Tibial artery (tissue), 4 donors: ENCODE data around the gene ARHGAP29.
"Not testable (repeated sequence)": the region's sequence is repeated elsewhere in the genome, so short reads cannot be mapped to it uniquely, and the experiment has no call there.

Experiments
- DNase-seq, 2 donors: peaks; one replicate each; pipeline ENCODE4 v3.0.0-alpha.2; 2019
- H3K27ac ChIP-seq, 2 donors: fragments of 200-600 bp; sonication (generic) in 1 of 2; 1 replicate in 1 of 2; 2 replicates in 1 of 2; pipeline ENCODE4 v1.5.1; 2018 to 2019; ENCODE audit warnings: mild to moderate bottlenecking in 1 of 2
- H3K27me3 ChIP-seq, 2 donors: fragments of 200-600 bp; sonication (generic) in 1 of 2; one replicate each; pipeline versions ENCODE4 v1.5.1 to v1.6.0; 2016 to 2019
- H3K36me3 ChIP-seq, 3 donors: fragments of 200-600 bp; sonication (generic) in 2 of 3; one replicate each; pipeline ENCODE4 v1.5.1; 2016 to 2019; ENCODE audit warnings: mild to moderate bottlenecking in 2 of 3
- H3K4me1 ChIP-seq, 4 donors: fragments of 200-600 bp; sonication (generic) in 2 of 4; 1 replicate in 3 of 4; 2 replicates in 1 of 4; pipeline ENCODE4 v1.5.1; 2016 to 2019
- H3K4me3 ChIP-seq, 2 donors: fragments of 200-600 bp; sonication (generic) in 1 of 2; 1 replicate in 1 of 2; 2 replicates in 1 of 2; pipeline ENCODE4 v1.5.1; 2018 to 2019; ENCODE audit warnings: mild to moderate bottlenecking in 2 of 2
- H3K9me3 ChIP-seq, 3 donors: fragments of 200-600 bp; sonication (generic) in 1 of 3; one replicate each; pipeline ENCODE4 v1.5.1; 2016 to 2019
- intact Hi-C: fragments of 100-400 bp; cut with DNase I; formaldehyde crosslinking; loops from one replicate; pipeline ENCODE4 v1.15.0; 2023; ENCODE audit warnings: low total_unique reads
- TF ChIP-seq, protein P1 (sequence below), 2 experiments: fragments of 200-600 bp in 1 of 2; fragments of 450-650 bp in 1 of 2; IDR thresholded peaks; one replicate each; pipeline ENCODE4 v1.5.1; 2017 to 2019; ENCODE audit warnings: antibody characterized with exemption in 2 of 2, mild to moderate bottlenecking in 1 of 2, moderate library complexity in 1 of 2

The ARHGAP29 gene

DNA sequence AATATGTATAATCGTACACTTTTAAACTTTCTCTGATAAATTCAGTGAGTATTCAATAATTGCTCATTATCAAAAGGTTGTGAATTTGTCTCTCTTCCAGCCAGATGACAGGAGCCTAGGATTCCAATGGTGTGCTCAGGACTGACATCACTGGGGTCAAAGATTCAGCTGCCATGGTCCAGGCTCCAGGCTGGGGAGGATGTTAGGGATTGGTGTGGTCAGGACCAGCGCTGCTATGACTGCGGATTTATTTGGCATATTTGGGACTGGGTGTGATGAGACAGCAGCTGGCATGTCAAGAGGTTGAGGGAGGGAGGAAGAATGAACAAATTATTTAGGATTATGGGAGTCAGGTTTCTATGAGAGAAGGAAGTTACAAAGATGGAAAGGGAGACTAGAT, 68.3 kb downstream of the ARHGAP29 start:
- H3K4me1 ChIP-seq: no peaks in the 10 kb centered on the region
- no peaks in the 10 kb centered on the region for H3K9me3 ChIP-seq
- no peaks in the 10 kb centered on the region for H3K27me3 ChIP-seq
- intact Hi-C loops: no loop called here
- no peak for DNase-seq
- peaks cover 8 to 21% (median 8%) of the 10 kb centered on the region in 3 donors for H3K36me3 ChIP-seq
- H3K27ac ChIP-seq: no peak overlapping the region
- H3K4me3 ChIP-seq: no peak overlapping the region
- TF ChIP-seq, protein P1, sequence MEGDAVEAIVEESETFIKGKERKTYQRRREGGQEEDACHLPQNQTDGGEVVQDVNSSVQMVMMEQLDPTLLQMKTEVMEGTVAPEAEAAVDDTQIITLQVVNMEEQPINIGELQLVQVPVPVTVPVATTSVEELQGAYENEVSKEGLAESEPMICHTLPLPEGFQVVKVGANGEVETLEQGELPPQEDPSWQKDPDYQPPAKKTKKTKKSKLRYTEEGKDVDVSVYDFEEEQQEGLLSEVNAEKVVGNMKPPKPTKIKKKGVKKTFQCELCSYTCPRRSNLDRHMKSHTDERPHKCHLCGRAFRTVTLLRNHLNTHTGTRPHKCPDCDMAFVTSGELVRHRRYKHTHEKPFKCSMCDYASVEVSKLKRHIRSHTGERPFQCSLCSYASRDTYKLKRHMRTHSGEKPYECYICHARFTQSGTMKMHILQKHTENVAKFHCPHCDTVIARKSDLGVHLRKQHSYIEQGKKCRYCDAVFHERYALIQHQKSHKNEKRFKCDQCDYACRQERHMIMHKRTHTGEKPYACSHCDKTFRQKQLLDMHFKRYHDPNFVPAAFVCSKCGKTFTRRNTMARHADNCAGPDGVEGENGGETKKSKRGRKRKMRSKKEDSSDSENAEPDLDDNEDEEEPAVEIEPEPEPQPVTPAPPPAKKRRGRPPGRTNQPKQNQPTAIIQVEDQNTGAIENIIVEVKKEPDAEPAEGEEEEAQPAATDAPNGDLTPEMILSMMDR (IDR thresholded peaks at IDR 0.05): no peak

DNA sequence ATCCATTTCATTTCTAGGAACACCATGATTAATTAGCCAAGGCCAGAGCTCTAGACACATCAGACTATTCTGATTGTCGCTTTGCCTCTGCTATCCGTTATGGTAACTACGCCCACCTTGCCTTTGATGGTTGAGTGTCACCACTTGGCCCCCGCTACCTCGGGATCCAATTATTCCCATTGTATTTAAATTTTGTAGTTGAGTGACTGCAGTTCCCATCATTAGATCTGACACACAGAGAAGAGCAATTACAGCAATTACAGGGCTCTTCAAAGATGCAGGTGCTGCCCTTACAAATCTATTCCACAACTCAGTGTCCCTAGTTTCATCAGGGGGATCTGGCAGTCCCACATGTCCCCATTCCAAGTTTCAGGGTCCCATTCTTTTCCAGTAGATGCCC, 71.5 kb downstream of the ARHGAP29 start:
- Histone ChIP-seq H3K36me3 (no peaks in the 10 kb centered on the region), H3K4me3 (no peak overlapping the region), H3K4me1 (peaks cover 0 to 3% (median 0%) of the 10 kb centered on the region in 4 donors), H3K9me3 (no peaks in the 10 kb centered on the region), H3K27ac (no peak overlapping the region), H3K27me3 (no peaks in the 10 kb centered on the region)
- intact Hi-C loops: no loop called here
- no peak for DNase-seq
- TF ChIP-seq, protein P1 (IDR thresholded peaks at IDR 0.05): no peak

DNA sequence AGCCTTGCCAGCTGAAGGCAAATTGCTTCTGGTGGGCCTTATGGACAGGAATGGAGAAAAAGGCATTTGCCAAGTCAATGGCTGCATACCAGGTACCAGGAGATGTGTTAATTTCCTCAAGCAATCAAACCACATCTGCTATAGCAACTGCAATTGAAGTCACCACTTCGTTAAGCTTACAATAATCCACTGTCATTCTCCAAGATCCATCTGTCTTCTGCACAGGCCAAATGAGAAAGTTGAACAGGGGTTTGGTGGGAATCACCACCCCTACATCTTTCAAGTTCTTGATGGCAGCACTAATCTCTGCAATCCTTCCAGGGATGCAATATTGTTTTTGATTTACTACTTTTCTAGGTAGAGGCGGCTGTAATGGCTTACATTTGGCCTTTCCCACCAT, 72.5 kb downstream of the ARHGAP29 start:
- H3K27me3 ChIP-seq, H3K9me3 ChIP-seq, DNase-seq, intact Hi-C loops, H3K36me3 ChIP-seq, H3K4me3 ChIP-seq, H3K4me1 ChIP-seq, H3K27ac ChIP-seq: not testable (repeated sequence)

DNA sequence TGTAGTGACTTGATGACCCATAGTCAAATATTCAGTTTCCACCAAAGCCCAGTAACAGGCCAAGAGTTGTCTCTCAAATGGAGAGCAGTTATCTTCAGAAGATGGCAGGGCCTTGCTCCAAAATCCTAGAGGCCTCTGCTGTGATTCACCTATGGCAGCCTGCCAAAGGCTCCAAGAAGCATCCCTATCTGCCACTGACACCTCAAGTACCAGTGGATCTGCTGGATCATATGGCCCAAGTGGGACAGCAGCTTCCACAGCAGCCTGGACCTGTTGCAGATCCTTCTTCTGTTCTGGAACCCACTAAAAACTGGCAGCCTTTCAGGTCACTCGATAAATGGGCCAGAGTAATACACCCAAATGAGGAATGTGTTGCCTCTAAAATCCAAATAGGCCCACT, 73.3 kb downstream of the ARHGAP29 start:
- H3K36me3 ChIP-seq, H3K9me3 ChIP-seq, intact Hi-C loops, H3K27ac ChIP-seq, H3K27me3 ChIP-seq, DNase-seq, H3K4me1 ChIP-seq, H3K4me3 ChIP-seq: not testable (repeated sequence)

DNA sequence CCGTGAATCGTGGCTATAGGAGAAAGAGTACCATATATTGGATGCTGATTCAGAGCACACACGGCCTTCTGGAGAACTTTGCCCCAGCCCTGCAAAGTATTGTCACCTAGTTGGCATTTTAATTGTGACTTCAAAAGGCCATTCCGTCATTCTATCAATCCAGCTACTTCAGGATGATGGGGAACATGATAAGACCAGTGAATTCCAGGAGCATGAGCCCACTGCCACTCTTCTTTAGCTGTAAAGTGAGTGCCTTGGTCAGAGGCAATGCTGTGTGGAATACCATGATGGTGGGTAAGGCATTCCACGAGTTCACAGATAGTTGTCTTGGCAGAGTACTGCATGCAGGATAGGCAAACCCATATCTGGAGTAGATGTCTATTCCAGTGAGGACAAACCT, 74.1 kb downstream of the ARHGAP29 start:
- DNase-seq, H3K4me1 ChIP-seq, H3K4me3 ChIP-seq, intact Hi-C loops, H3K36me3 ChIP-seq, H3K9me3 ChIP-seq, H3K27ac ChIP-seq, H3K27me3 ChIP-seq: not testable (repeated sequence)

DNA sequence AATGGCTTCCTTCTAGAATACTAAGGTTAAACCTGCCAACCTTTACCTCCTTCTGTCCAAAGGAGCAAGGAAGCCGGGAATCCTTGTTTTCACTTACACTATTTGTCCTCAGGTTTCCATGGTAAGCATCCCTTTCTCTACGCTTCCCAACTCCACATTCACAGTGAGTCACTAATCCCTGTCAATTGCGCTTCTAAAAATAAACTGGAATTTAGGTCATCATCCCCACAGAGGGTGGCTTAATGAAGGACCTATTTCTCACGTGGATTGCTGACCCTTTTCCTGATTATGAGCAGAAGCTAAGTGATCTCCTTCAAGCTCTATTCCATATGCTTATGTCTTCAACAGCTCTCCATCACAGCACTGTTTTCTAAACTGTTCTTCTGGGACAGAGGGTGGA, 76.6 kb downstream of the ARHGAP29 start:
- no peak for DNase-seq
- intact Hi-C loops: no loop called here
- Histone ChIP-seq H3K27me3 (no peaks in the 10 kb centered on the region), H3K4me3 (no peak overlapping the region), H3K36me3 (no peaks in the 10 kb centered on the region), H3K9me3 (no peaks in the 10 kb centered on the region), H3K27ac (no peak overlapping the region), H3K4me1 (peaks cover 0 to 8% (median 0%) of the 10 kb centered on the region in 4 donors)
- TF ChIP-seq, protein P1 (IDR thresholded peaks at IDR 0.05): no peak

DNA sequence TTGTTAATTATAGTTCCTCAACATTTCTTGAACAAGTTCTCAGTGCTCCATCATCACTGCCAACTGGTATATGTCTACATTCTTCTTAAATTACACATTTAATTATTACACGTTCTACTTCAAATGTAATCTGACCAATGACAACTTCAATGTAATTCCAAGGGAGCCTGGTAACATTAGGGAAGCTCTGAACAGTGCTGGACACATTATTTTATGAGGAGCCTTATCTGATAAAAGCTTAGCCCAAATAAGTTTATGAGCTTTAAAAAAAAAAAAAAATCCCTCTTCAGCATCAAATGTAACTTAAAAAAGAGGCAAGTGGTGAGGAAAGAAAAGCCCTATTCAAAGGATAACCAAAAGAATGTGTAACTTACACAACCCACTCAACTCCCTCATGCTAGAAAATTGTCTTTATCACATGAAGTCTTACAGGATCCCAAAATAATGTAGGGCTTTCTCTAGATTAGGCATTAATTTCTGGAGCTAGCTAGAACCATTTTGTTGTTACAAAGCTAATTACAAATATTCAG, 81.2 kb downstream of the ARHGAP29 start:
- Histone ChIP-seq H3K27me3 (no peaks in the 10 kb centered on the region), H3K9me3 (no peaks in the 10 kb centered on the region), H3K4me1 (peaks cover 0 to 15% (median 0%) of the 10 kb centered on the region in 4 donors), H3K36me3 (no peaks in the 10 kb centered on the region), H3K27ac (no peak overlapping the region), H3K4me3 (no peak overlapping the region)
- TF ChIP-seq, protein P1 (IDR thresholded peaks at IDR 0.05): no peak
- intact Hi-C loops: no loop called here
- DNase-seq: no peak
